HepG2 (cell line): ENCODE results near the gene NDRG3. TPM values are rescaled to one million over a fixed set of nuclear protein-coding genes. Genes with fewer than 3 reads are reported as not detected.

ENCODE experiments used
- ATAC-seq: fragments of 200-7000 bp; cut with Tn5 transposase; 3 replicates; pipeline ENCODE4 v1.9.1; 2020; ENCODE audit warnings: mild to moderate bottlenecking, moderate library complexity
- BruUV-seq: library from RNA; stranded (reverse); fragments of 400-500 nt; replicated peaks from 2 replicates; lab custom pipeline; 2021; lab: Mats Ljungman, UMichigan
- CTCF ChIA-PET: fragments of 300-600 bp; formaldehyde crosslinking; extraction: SDS; loops from one replicate; lab custom pipeline; 2021; ENCODE audit warnings: low total read pairs, inconsistent platforms, low intra/inter-chr PET ratio; lab: Yijun Ruan, JAX
- POLR2A ChIA-PET: fragments of 350-600 bp; sonication (Branson Sonifier 250); formaldehyde crosslinking; loops from one replicate; lab custom pipeline; 2020; ENCODE audit warnings: antibody characterized with exemption, inconsistent platforms; lab: Yijun Ruan, JAX
- DNase-seq: peaks from one replicate; pipeline ENCODE4 v3.0.0-alpha.2; 2015; ENCODE audit warnings: low spot score
- FAIRE-seq: peaks from 3 replicates; lab custom pipeline; 2011; peaks lifted over from hg19 to GRCh38; lab: Jason Lieb, UNC
- H2AFZ ChIP-seq: one replicate; pipeline ENCODE4 v1.6.1; 2011; ENCODE audit warnings: low read length, inconsistent platforms
- H3K27ac ChIP-seq: fragments of 300-600 bp; 3 replicates; pipeline ENCODE4 v1.8.0; 2011; ENCODE audit warnings: mixed run types, mild to moderate bottlenecking, mixed read lengths, low read length, inconsistent platforms; ENCODE audit not compliant: insufficient read depth; ENCODE audit errors: extremely low read length
- H3K27me3 ChIP-seq, 2 experiments: fragments of 200-600 bp in 1 of 2; 2 replicates in 1 of 2; 3 replicates in 1 of 2; pipeline versions ENCODE4 v1.6.0 to v1.8.0; 2011; ENCODE audit warnings: low read length in 2 of 2, mild to moderate bottlenecking in 2 of 2, moderate library complexity in 2 of 2, inconsistent platforms in 1 of 2; ENCODE audit not compliant: insufficient read depth in 2 of 2, control insufficient read depth in 1 of 2
- H3K36me3 ChIP-seq, 2 experiments: fragments of 200-600 bp in 1 of 2; replicated peaks in 1 of 2; 2 replicates in 1 of 2; 3 replicates in 1 of 2; pipeline versions ENCODE4 v1.5.1 to v1.8.0; 2011; ENCODE audit warnings: low read length in 2 of 2, inconsistent platforms in 1 of 2; ENCODE audit not compliant: insufficient read depth in 2 of 2, control insufficient read depth in 1 of 2
- H3K4me1 ChIP-seq: 2 replicates; pipeline ENCODE4 v1.5.1; 2012; ENCODE audit warnings: low read length, inconsistent platforms; ENCODE audit not compliant: insufficient read depth
- H3K4me2 ChIP-seq: 2 replicates; pipeline ENCODE4 v1.6.0; 2011; ENCODE audit warnings: low read depth, low read length, inconsistent platforms
- H3K4me3 ChIP-seq, 3 experiments: fragments of 200-600 bp in 1 of 3; sonication (generic), shearing (Covaris generic) in 1 of 3; replicated peaks in 1 of 3; 2 replicates each; pipeline ENCODE4 v1.5.1; 2011 to 2016; ENCODE audit warnings: low read length in 3 of 3, inconsistent platforms in 2 of 3, low read depth in 2 of 3, mild to moderate bottlenecking in 2 of 3, control low read depth in 1 of 3, mixed read lengths in 1 of 3; ENCODE audit not compliant: insufficient read depth in 1 of 3
- H3K79me2 ChIP-seq: one replicate; pipeline ENCODE4 v1.6.1; 2011; ENCODE audit warnings: low read length, inconsistent platforms; ENCODE audit not compliant: insufficient read depth
- H3K9ac ChIP-seq: 2 replicates; pipeline ENCODE4 v1.6.0; 2011; ENCODE audit warnings: mild to moderate bottlenecking, low read depth, low read length, inconsistent platforms; ENCODE audit not compliant: insufficient read depth
- H3K9me3 ChIP-seq: 2 replicates; pipeline ENCODE4 v1.5.1; 2012; ENCODE audit warnings: mild to moderate bottlenecking, low read length
- H4K20me1 ChIP-seq: 2 replicates; pipeline ENCODE4 v1.6.0; 2011; ENCODE audit warnings: inconsistent platforms, mild to moderate bottlenecking, low read length, moderate library complexity; ENCODE audit not compliant: insufficient read depth
- CHD4 ChIP-seq: fragments of 200-600 bp; sonication (generic); IDR thresholded peaks from 2 replicates; pipeline ENCODE4 v1.7.0; 2017; ENCODE audit warnings: mild to moderate bottlenecking, low read length, borderline replicate concordance
- GATA4 ChIP-seq: sonication (generic); IDR thresholded peaks from 2 replicates; pipeline ENCODE4 v1.6.1; 2016; ENCODE audit warnings: antibody characterized with exemption, low read depth, borderline replicate concordance
- SRY ChIP-seq: sonication (generic); formaldehyde crosslinking; IDR thresholded peaks from 2 replicates; pipeline ENCODE4 v1.8.0; 2022; ENCODE audit warnings: mild to moderate bottlenecking, missing genetic modification reagents
- ZNF891 ChIP-seq: sonication (generic); formaldehyde crosslinking; IDR thresholded peaks from 2 replicates; pipeline ENCODE4 v1.5.0; 2020; ENCODE audit warnings: mild to moderate bottlenecking, missing genetic modification reagents
- WGBS: methylation state at CpG from one replicate; pipeline ENCODE4 v1.1.6; 2017; ENCODE audit warnings: low lambda C conversion rate; 5-methylcytosine and 5-hydroxymethylcytosine counted together
- in situ Hi-C: cut with HindIII; loops from 2 replicates; pipeline ENCODE4 v1.10.0; 2017; ENCODE audit warnings: low pct_unique_long_range_greater_than_20kb; ENCODE audit not compliant: extremely low pct_ligation_motif_present
- intact Hi-C: fragments of 100-400 bp; cut with micrococcal nuclease; formaldehyde crosslinking; loops from one replicate; pipeline ENCODE4 v1.10.0; 2022; ENCODE audit not compliant: unreplicated experiment
- polyA plus RNA-seq, 8 experiments: library from polyadenylated mRNA; depleted of rRNA in 3 of 8; stranded (reverse) in 7 of 8; unstranded in 1 of 8; fragments of >200 nt; fragmentation: Illumina TruSeq in 4 of 8; extraction: Trizol in 4 of 8; gene quantifications; 2 replicates each; pipeline versions ENCODE4 v1.2.1 to v1.2.3, GENCODE V29; 2011 to 2016; ENCODE audit warnings: low read depth in 4 of 8, missing spikeins in 1 of 8, mixed read lengths in 1 of 8; ENCODE audit not compliant: insufficient read depth in 1 of 8
- total RNA-seq, 5 experiments: library from RNA; depleted of rRNA; stranded (reverse); fragments of >200 nt; fragmentation: Illumina TruSeq; extraction: Trizol; gene quantifications; 2 replicates each; pipeline ENCODE4 v1.2.3, GENCODE V29; 2016; ENCODE audit warnings: low read depth in 1 of 5
- TF ChIP-seq, protein P1 (sequence below): sonication (generic); formaldehyde crosslinking; IDR thresholded peaks from 2 replicates; pipeline ENCODE4 v1.5.0; 2020; ENCODE audit warnings: missing genetic modification reagents
- TF ChIP-seq, protein P2 (sequence below): sonication (generic); formaldehyde crosslinking; IDR thresholded peaks from 2 replicates; pipeline ENCODE4 v1.9.0; 2021; ENCODE audit warnings: mild to moderate bottlenecking, missing genetic modification reagents
- TF ChIP-seq, protein P3 (sequence below): sonication (generic); formaldehyde crosslinking; IDR thresholded peaks from 2 replicates; pipeline ENCODE4; 2020; ENCODE audit warnings: missing genetic modification reagents, mild to moderate bottlenecking, borderline replicate concordance

NDRG3 gene
- total and polyA plus RNA-seq, 2 of the 13 experiments (the other 11 are each of a cell fraction or from before 2014, with no cell fraction given) = 36.0 to 40.5 TPM

DNA sequence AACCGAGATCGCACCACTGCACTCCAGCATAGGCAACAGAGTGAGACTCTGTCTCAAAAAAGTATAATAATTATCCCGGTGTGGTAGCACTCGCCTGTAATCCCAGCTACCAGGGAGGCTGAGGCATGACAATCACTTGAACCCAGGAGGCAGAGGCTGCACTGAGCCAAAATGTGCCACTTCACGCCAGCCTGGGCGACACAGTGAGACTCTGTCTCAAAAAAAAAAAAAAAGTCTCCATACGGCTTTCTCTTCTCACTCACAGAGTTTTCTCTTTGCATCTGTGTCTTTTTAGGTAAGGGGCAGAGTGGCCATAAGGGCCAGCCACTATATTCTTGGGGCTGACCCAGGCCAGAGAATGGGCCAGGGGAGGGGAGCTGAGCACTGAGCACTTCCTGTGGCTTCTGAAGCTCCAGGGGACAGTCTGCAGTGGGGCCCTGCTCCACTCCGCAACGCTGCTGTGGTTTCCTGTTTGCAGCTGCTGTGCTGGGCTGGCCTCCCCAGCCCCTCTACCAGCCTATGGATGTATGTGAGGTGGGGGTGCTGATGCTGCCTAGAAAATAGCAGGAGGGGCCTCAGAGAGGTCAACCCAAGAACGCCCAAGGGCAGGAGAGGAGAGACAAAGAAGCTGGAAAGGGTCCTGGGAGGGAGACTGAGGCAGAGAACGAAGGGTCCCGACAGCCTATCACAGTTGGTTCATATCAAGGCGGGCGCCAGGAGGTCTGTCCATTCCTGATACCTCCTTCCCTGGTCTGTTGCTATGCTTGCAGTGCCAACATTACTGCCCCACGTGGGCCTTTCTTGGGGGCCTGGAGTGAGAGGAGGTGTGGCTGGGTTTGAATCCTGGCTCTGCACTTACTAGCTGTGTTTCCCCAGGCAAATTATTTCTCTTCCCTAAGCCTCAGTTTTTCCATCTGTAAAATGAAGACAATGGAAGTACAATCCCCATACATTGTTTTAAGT is 115.9 kb downstream of the NDRG3 start:
- H3K4me2 ChIP-seq = no peak overlapping the region
- H3K4me1 ChIP-seq = peaks cover 37% of the 10 kb centered on the region
- CTCF ChIA-PET = no interaction called here
- H3K27ac ChIP-seq = no peak overlapping the region
- H3K27me3 ChIP-seq = no peaks in the 10 kb centered on the region
- FAIRE-seq (no peak), ATAC-seq (no peak), DNase-seq (no peak)
- no peak overlapping the region for H2AFZ ChIP-seq
- POLR2A ChIA-PET = interaction anchor here (5.5 kb wide), 1 partner anchor 23 kb away, joined by 54 read pairs; the partner anchor contains the start of gene RAB5IF
- no TSS peak for BruUV-seq
- in situ Hi-C loops = no loop called here
- no peak overlapping the region for H3K9ac ChIP-seq
- H3K4me3 ChIP-seq = no peak overlapping the region
- 85% methylated on average over 15 of the region's 15 CpGs for WGBS
- no peaks in the 10 kb centered on the region for H3K36me3 ChIP-seq
- intact Hi-C loops = no loop called here
- H3K79me2 ChIP-seq = no peaks in the 10 kb centered on the region
- H4K20me1 ChIP-seq = no peaks in the 10 kb centered on the region
- H3K9me3 ChIP-seq = no peaks in the 10 kb centered on the region
- no peak for TF ChIP-seq GATA4
- TF ChIP-seq SRY (CRISPR knock-in tag) = no peak
- no peak for TF ChIP-seq CHD4
- TF ChIP-seq, protein P1, sequence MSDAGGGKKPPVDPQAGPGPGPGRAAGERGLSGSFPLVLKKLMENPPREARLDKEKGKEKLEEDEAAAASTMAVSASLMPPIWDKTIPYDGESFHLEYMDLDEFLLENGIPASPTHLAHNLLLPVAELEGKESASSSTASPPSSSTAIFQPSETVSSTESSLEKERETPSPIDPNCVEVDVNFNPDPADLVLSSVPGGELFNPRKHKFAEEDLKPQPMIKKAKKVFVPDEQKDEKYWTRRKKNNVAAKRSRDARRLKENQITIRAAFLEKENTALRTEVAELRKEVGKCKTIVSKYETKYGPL (CRISPR knock-in tag) = no peak
- TF ChIP-seq, protein P2, sequence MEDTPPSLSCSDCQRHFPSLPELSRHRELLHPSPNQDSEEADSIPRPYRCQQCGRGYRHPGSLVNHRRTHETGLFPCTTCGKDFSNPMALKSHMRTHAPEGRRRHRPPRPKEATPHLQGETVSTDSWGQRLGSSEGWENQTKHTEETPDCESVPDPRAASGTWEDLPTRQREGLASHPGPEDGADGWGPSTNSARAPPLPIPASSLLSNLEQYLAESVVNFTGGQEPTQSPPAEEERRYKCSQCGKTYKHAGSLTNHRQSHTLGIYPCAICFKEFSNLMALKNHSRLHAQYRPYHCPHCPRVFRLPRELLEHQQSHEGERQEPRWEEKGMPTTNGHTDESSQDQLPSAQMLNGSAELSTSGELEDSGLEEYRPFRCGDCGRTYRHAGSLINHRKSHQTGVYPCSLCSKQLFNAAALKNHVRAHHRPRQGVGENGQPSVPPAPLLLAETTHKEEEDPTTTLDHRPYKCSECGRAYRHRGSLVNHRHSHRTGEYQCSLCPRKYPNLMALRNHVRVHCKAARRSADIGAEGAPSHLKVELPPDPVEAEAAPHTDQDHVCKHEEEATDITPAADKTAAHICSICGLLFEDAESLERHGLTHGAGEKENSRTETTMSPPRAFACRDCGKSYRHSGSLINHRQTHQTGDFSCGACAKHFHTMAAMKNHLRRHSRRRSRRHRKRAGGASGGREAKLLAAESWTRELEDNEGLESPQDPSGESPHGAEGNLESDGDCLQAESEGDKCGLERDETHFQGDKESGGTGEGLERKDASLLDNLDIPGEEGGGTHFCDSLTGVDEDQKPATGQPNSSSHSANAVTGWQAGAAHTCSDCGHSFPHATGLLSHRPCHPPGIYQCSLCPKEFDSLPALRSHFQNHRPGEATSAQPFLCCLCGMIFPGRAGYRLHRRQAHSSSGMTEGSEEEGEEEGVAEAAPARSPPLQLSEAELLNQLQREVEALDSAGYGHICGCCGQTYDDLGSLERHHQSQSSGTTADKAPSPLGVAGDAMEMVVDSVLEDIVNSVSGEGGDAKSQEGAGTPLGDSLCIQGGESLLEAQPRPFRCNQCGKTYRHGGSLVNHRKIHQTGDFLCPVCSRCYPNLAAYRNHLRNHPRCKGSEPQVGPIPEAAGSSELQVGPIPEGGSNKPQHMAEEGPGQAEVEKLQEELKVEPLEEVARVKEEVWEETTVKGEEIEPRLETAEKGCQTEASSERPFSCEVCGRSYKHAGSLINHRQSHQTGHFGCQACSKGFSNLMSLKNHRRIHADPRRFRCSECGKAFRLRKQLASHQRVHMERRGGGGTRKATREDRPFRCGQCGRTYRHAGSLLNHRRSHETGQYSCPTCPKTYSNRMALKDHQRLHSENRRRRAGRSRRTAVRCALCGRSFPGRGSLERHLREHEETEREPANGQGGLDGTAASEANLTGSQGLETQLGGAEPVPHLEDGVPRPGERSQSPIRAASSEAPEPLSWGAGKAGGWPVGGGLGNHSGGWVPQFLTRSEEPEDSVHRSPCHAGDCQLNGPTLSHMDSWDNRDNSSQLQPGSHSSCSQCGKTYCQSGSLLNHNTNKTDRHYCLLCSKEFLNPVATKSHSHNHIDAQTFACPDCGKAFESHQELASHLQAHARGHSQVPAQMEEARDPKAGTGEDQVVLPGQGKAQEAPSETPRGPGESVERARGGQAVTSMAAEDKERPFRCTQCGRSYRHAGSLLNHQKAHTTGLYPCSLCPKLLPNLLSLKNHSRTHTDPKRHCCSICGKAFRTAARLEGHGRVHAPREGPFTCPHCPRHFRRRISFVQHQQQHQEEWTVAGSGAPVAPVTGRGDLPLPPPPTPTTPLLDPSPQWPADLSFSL = peak; percentile 17; the same call in 1 of the 2 replicates
- 0 out of 2 replicates have a peak, but pooled peaks have one; percentile 29 for TF ChIP-seq ZNF891
- TF ChIP-seq, protein P3, sequence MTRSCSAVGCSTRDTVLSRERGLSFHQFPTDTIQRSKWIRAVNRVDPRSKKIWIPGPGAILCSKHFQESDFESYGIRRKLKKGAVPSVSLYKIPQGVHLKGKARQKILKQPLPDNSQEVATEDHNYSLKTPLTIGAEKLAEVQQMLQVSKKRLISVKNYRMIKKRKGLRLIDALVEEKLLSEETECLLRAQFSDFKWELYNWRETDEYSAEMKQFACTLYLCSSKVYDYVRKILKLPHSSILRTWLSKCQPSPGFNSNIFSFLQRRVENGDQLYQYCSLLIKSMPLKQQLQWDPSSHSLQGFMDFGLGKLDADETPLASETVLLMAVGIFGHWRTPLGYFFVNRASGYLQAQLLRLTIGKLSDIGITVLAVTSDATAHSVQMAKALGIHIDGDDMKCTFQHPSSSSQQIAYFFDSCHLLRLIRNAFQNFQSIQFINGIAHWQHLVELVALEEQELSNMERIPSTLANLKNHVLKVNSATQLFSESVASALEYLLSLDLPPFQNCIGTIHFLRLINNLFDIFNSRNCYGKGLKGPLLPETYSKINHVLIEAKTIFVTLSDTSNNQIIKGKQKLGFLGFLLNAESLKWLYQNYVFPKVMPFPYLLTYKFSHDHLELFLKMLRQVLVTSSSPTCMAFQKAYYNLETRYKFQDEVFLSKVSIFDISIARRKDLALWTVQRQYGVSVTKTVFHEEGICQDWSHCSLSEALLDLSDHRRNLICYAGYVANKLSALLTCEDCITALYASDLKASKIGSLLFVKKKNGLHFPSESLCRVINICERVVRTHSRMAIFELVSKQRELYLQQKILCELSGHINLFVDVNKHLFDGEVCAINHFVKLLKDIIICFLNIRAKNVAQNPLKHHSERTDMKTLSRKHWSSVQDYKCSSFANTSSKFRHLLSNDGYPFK = 0 out of 2 replicates have a peak, but pooled peaks have one; percentile 19
